ENCODE measurements around the gene FFAR3.

Gene FFAR3

GRCh38 chr19:35357867-35358573 is at the start of gene FFAR3:
Gene FFAR3, plus strand, starts transcription at chr19:35358460. Its CDS starts 431 bp downstream, at chr19:35358891.
- TF ChIP-seq CTCF (IDR thresholded peaks at IDR 0.05; ENCODE audit: insufficient read depth, low read depth, low read length, missing control alignments), result no peak
- H3K4me3 ChIP-seq (ENCODE audit: low read length), result no peak within 1 kb of the TSS
- DNase-seq (ENCODE audit: low read depth), result no peak

GRCh38 chr19:35308910-35309309 is 49.4 kb upstream of the FFAR3 start:
- no peak for TF ChIP-seq CTCF (IDR thresholded peaks at IDR 0.05; ENCODE audit: insufficient read depth, low read depth, low read length, missing control alignments)
- H3K4me3 ChIP-seq (ENCODE audit: low read length), result no peak overlapping the region
- DNase-seq (ENCODE audit: low read depth), result no peak

- DNase-seq (ENCODE audit: low read depth), result no peak
- no peak for TF ChIP-seq CTCF (IDR thresholded peaks at IDR 0.05; ENCODE audit: insufficient read depth, low read depth, low read length, missing control alignments)
- no peak overlapping the region for H3K4me3 ChIP-seq (ENCODE audit: low read length)
Observed at GRCh38 chr19:35309481-35310279, 48.6 kb upstream of the FFAR3 start.

GRCh38 chr19:35310331-35310730 is 47.9 kb upstream of the FFAR3 start:
- no peak overlapping the region for H3K4me3 ChIP-seq (ENCODE audit: low read length)
- no peak for TF ChIP-seq CTCF (IDR thresholded peaks at IDR 0.05; ENCODE audit: insufficient read depth, low read depth, low read length, missing control alignments)
- DNase-seq (ENCODE audit: low read depth), result no peak

- TF ChIP-seq CTCF (IDR thresholded peaks at IDR 0.05; ENCODE audit: insufficient read depth, low read depth, low read length, missing control alignments), result no peak
- no peak overlapping the region for H3K4me3 ChIP-seq (ENCODE audit: low read length)
- no peak for DNase-seq (ENCODE audit: low read depth)
Observed at GRCh38 chr19:35310811-35311465, 47.3 kb upstream of the FFAR3 start.

GRCh38 chr19:35311901-35312665 is 46.2 kb upstream of the FFAR3 start:
- no peak for DNase-seq (ENCODE audit: low read depth)
- no peak for TF ChIP-seq CTCF (IDR thresholded peaks at IDR 0.05; ENCODE audit: insufficient read depth, low read depth, low read length, missing control alignments)
- no peak overlapping the region for H3K4me3 ChIP-seq (ENCODE audit: low read length)

All from epithelial cell of esophagus (primary cell).